Mammary epithelial cell (primary cell): ENCODE results near the gene MAPKAPK2.

Experiments used
- CTCF ChIP-seq, 2 donors: IDR thresholded peaks in 1 of 2; conservative IDR thresholded peaks in 1 of 2; 2 replicates each; pipeline ENCODE4 v1.5.1; 2011 to 2012; ENCODE audit warnings: inconsistent platforms in 2 of 2, low read length in 2 of 2, mild to moderate bottlenecking in 2 of 2, control low read depth in 1 of 2, low read depth in 1 of 2; ENCODE audit not compliant: insufficient read depth in 1 of 2; ENCODE audit errors: extremely low read depth in 1 of 2
- EZH2 ChIP-seq: IDR thresholded peaks from 2 replicates; pipeline ENCODE4 v1.6.1; 2012; ENCODE audit warnings: low read length, inconsistent platforms, borderline replicate concordance

- TF ChIP-seq CTCF (conservative IDR thresholded peaks at IDR 0.05 in 1 of 2, IDR thresholded peaks at IDR 0.05 in 1 of 2; ENCODE audit: extremely low read depth in 1 of 2, insufficient read depth in 1 of 2, low read depth in 1 of 2, low read length in 2 of 2) (peak; percentile 79 to 85), EZH2 (no peak)
Measured at GRCh38 chr1:206663832-206664652, 20.7 kb upstream of the MAPKAPK2 start.
